Activated CD4-positive, alpha-beta memory T cell treated with anti-CD3 and anti-CD28 coated beads, Interleukin-2, amount 10 ng/mL, durations not matched to agents 7 days and 5 days (primary cell): ENCODE measurements around the gene ARHGEF3. TPM values are rescaled to one million over a fixed set of nuclear protein-coding genes. Genes with fewer than 3 reads are reported as not detected.
"Not testable (repeated sequence)": the region's sequence is repeated elsewhere in the genome, so short reads cannot be mapped to it uniquely, and the experiment has no call there.

Experiments
- CTCF ChIA-PET: fragments of 350-600 bp; sonication (Branson Sonifier 250); formaldehyde crosslinking; loops from one replicate; lab custom pipeline; 2021; ENCODE audit warnings: antibody characterized with exemption, inconsistent platforms; lab: Charles Lee
- POLR2A ChIA-PET: fragments of 350-600 bp; sonication (Branson Sonifier 250); formaldehyde crosslinking; loops from one replicate; lab custom pipeline; 2021; ENCODE audit warnings: antibody characterized with exemption; lab: Charles Lee
- DNase-seq: peaks from one replicate; pipeline ENCODE4 v3.0.0-alpha.2; 2020
- H3K27ac Mint-ChIP-seq: one replicate; pipeline ENCODE4 v1.8.0; 2021; ENCODE audit warnings: mild to moderate bottlenecking, mixed read lengths
- H3K27me3 Mint-ChIP-seq: one replicate; pipeline ENCODE4 v1.8.0; 2021; ENCODE audit warnings: mixed read lengths
- H3K36me3 Mint-ChIP-seq: one replicate; pipeline ENCODE4 v1.8.0; 2021; ENCODE audit warnings: low read depth, mixed read lengths
- H3K4me1 Mint-ChIP-seq: one replicate; pipeline ENCODE4 v1.8.0; 2021; ENCODE audit warnings: mixed read lengths
- H3K4me3 Mint-ChIP-seq: one replicate; pipeline ENCODE4 v1.8.0; 2021; ENCODE audit warnings: mild to moderate bottlenecking, mixed read lengths
- H3K9me3 Mint-ChIP-seq: one replicate; pipeline ENCODE4 v1.8.0; 2021; ENCODE audit warnings: mixed read lengths
- total RNA-seq, 2 experiments: library from RNA; stranded (reverse); gene quantifications; one replicate each; pipeline ENCODE4 v1.2.3, GENCODE V29; 2021

ARHGEF3 gene
- total RNA-seq, 2 experiments from 2014 or later: 71.3 TPM

- POLR2A ChIA-PET: no interaction called here
- peaks cover 5% of the 10 kb centered on the region for H3K4me1 Mint-ChIP-seq
- peaks cover 77% of the 10 kb centered on the region for H3K36me3 Mint-ChIP-seq
- H3K4me3 Mint-ChIP-seq: no peak overlapping the region
- no peaks in the 10 kb centered on the region for H3K9me3 Mint-ChIP-seq
- no peak overlapping the region for H3K27ac Mint-ChIP-seq
- DNase-seq: no peak
- no peaks in the 10 kb centered on the region for H3K27me3 Mint-ChIP-seq
- CTCF ChIA-PET: interaction anchor here (2.5 kb wide), 1 partner anchor 56 kb away, joined by 12 read pairs; no protein-coding TSS in a partner anchor
These were observed 58.9 kb downstream of the ARHGEF3 start for GRCh38 chr3:56742887-56743286.

- ChIA-PET POLR2A (no interaction called here), CTCF (interaction anchor here (1.8 kb wide), 1 partner anchor 60 kb away, joined by 5 read pairs; no protein-coding TSS in a partner anchor)
- Mint-ChIP-seq H3K27me3 (no peaks in the 10 kb centered on the region), H3K4me3 (no peak overlapping the region), H3K9me3 (no peaks in the 10 kb centered on the region), H3K27ac (no peak overlapping the region), H3K36me3 (peaks cover 75% of the 10 kb centered on the region), H3K4me1 (peaks cover 19% of the 10 kb centered on the region)
- no peak for DNase-seq
These were observed 62.7 kb downstream of the ARHGEF3 start for GRCh38 chr3:56739036-56739435.

GRCh38 chr3:56737006-56737405 lies 64.7 kb downstream of the ARHGEF3 start:
- CTCF ChIA-PET: interaction anchor here (1.0 to 1.8 kb wide), 2 partner anchors 11 to 62 kb away, joined by 3 to 5 read pairs; no protein-coding TSS in a partner anchor
- Mint-ChIP-seq H3K4me3 (no peak overlapping the region), H3K36me3 (peaks cover 71% of the 10 kb centered on the region), H3K9me3 (no peaks in the 10 kb centered on the region), H3K27ac (no peak overlapping the region), H3K4me1 (peaks cover 27% of the 10 kb centered on the region), H3K27me3 (no peaks in the 10 kb centered on the region)
- DNase-seq: no peak
- POLR2A ChIA-PET: interaction anchor here (1.0 kb wide), 1 partner anchor 63 kb away, joined by 3 read pairs; no protein-coding TSS in a partner anchor

- no peaks in the 10 kb centered on the region for H3K9me3 Mint-ChIP-seq
- peak overlapping the region; percentile 78 for H3K27ac Mint-ChIP-seq
- CTCF ChIA-PET: interaction anchor here (0.6 to 3.8 kb wide), 2 partner anchors 16 to 67 kb away, joined by 3 to 19 read pairs; no protein-coding TSS in a partner anchor
- no peak overlapping the region for H3K4me3 Mint-ChIP-seq
- no peak for DNase-seq
- no peaks in the 10 kb centered on the region for H3K27me3 Mint-ChIP-seq
- POLR2A ChIA-PET: interaction anchor here (0.7 to 2.5 kb wide), 4 partner anchors 38 to 69 kb away, joined by 3 to 11 read pairs (median 6); partner anchors contain the start of gene ARHGEF3
- peaks cover 88% of the 10 kb centered on the region for H3K36me3 Mint-ChIP-seq
- peaks cover 36% of the 10 kb centered on the region for H3K4me1 Mint-ChIP-seq
These were observed 69.6 kb downstream of the ARHGEF3 start for GRCh38 chr3:56732109-56732508.

DNA sequence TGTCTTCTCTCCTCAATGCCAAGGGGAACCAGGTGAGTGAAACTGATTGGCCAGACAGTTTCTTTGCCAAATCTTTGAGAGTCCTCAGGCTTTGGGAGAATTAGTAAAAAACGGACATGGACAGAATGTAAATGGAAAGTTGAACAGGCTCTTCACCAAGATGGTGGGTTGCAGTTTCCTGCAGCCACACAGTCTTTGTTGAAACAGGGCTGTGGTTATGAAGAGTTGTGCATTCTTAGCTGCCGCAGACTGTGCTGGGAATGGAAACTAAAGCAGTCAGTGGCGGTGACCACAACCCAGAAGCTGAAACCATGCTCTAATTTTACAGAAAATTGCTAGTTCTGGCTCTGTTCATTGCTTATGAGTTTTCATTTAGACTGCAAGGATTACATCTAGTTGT lies 76.6 kb downstream of the ARHGEF3 start:
- peak; percentile 82 for DNase-seq
- Mint-ChIP-seq H3K27me3 (no peaks in the 10 kb centered on the region), H3K9me3 (no peaks in the 10 kb centered on the region), H3K36me3 (peaks cover 78% of the 10 kb centered on the region), H3K4me3 (peak overlapping the region; percentile 49), H3K4me1 (peaks cover 34% of the 10 kb centered on the region), H3K27ac (peak overlapping the region; percentile 83)
- POLR2A ChIA-PET: interaction anchor here (0.6 to 2.9 kb wide), 16 partner anchors 11 to 197 kb away, joined by 3 to 38 read pairs (median 5); partner anchors contain the start of genes ARHGEF3 and TASOR
- CTCF ChIA-PET: interaction anchor here (0.9 to 2.7 kb wide), 10 partner anchors 11 to 270 kb away, joined by 3 to 48 read pairs (median 5); partner anchors contain the start of gene ARHGEF3

DNA sequence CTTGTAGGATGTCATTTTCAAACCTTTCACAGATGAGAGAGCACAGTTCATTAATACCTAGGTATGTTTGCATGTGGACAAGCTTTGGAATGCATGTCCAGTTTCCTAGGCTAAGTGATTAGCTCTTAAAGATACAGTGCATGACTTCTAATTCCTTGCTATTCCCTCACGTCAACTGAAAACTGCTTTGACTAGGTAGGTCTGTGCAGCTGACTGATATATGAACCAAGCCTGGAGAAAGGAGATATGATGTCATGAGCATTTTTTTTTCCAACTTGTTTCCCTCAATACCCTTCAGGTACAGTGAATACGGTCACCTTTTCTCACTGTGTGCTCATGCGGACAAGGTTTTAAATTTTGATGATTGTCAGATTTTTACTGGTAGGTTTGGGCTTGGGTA lies 77.1 kb downstream of the ARHGEF3 start:
- Mint-ChIP-seq H3K4me1 (peaks cover 34% of the 10 kb centered on the region), H3K4me3 (peak overlapping the region; percentile 21), H3K36me3 (peaks cover 78% of the 10 kb centered on the region), H3K9me3 (peaks cover 4% of the 10 kb centered on the region), H3K27me3 (no peaks in the 10 kb centered on the region), H3K27ac (peak overlapping the region; percentile 83)
- ChIA-PET POLR2A (interaction anchor here (0.7 to 2.9 kb wide), 14 partner anchors 11 to 197 kb away, joined by 3 to 38 read pairs (median 5); partner anchors contain the start of genes ARHGEF3 and TASOR), CTCF (interaction anchor here (0.9 to 2.7 kb wide), 9 partner anchors 11 to 271 kb away, joined by 3 to 48 read pairs (median 5); partner anchors contain the start of gene ARHGEF3)
- DNase-seq: no peak

DNA sequence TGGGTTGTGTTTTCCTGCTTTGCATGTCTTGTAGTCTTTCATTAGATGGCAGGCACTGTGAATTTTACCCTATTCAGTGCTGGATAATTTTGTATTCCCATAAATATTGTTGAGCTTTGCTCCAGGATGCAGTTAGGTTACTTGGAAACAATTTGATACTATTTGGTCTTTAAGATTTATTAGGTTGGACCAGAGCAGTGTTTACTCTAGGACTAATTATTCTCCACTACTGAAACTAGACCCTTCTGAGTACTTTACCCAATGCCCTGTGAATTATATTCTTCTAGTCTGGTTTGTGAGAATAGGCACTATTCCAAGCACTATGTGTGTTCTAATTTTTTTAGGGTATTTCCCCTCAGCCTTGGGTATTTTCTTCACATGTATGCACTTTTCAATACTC lies 80.9 kb downstream of the ARHGEF3 start:
- Mint-ChIP-seq H3K27ac (no peak overlapping the region), H3K4me1 (peaks cover 30% of the 10 kb centered on the region), H3K36me3 (peaks cover 49% of the 10 kb centered on the region), H3K27me3 (no peaks in the 10 kb centered on the region), H3K4me3 (no peak overlapping the region), H3K9me3 (peaks cover 4% of the 10 kb centered on the region)
- ChIA-PET CTCF (no interaction called here), POLR2A (interaction anchor here (0.7 to 2.2 kb wide), 2 partner anchors 64 to 77 kb away, joined by 3 to 7 read pairs; no protein-coding TSS in a partner anchor)
- DNase-seq: no peak

DNA sequence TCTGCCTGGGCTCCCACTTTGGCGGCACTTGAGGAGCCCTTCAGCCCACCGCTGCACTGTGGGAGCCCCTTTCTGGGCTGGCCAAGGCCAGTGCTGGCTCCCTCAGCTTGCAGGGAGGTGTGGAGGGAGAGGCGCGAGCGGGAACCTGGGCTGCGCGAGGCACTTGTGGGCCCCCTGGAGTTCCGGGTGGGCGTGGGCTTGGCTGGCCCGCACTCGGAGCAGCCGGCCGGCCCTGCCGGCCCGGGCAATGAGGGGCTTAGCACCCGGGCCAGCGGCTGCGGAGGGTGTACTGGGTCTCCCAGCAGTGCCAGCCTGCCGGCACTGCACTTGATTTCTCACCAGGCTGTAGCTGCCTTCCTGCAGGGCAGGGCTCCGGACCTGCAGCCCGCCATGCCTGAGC lies 82.9 kb downstream of the ARHGEF3 start:
- H3K27me3 Mint-ChIP-seq, H3K9me3 Mint-ChIP-seq, DNase-seq, H3K27ac Mint-ChIP-seq, H3K4me3 Mint-ChIP-seq: not testable (repeated sequence)
- peaks cover 33% of the 10 kb centered on the region for H3K36me3 Mint-ChIP-seq
- CTCF ChIA-PET: interaction anchor here (1.6 to 2.8 kb wide), 2 partner anchors 79 to 81 kb away, joined by 3 to 11 read pairs; no protein-coding TSS in a partner anchor
- H3K4me1 Mint-ChIP-seq: peaks cover 14% of the 10 kb centered on the region
- POLR2A ChIA-PET: interaction anchor here (0.9 kb wide), 1 partner anchor 14 kb away, joined by 3 read pairs; no protein-coding TSS in a partner anchor

DNA sequence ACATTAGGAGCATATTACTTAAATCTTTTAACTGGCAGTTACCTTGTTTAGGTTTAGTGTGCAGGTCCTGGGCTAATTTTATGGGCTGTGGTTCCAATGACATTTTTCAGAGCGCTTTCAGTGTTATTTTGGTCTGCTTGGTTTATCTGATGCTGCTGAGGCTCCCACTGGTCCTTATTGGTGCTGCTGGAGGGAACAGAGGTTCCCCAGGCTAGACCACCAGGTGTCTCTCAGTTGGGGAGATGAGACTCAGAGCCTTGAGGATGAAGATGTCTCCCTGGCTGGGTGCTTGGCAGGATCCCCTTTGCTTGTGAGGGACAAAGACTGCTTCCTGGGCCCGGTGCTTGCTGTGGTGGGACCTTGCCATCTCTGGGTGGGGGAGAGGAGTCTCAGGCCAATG lies 90.4 kb downstream of the ARHGEF3 start:
- H3K27ac Mint-ChIP-seq: no peak overlapping the region
- H3K27me3 Mint-ChIP-seq: no peaks in the 10 kb centered on the region
- H3K4me3 Mint-ChIP-seq: no peak overlapping the region

GRCh38 chr3:56707412-56707811 lies 94.3 kb downstream of the ARHGEF3 start:
- peak; percentile 32 for DNase-seq
- H3K4me3 Mint-ChIP-seq: not testable (repeated sequence)

More for the DNA sequence above, 90.4 kb downstream of the ARHGEF3 start:
- Mint-ChIP-seq H3K4me1 (no peaks in the 10 kb centered on the region), H3K36me3 (no peaks in the 10 kb centered on the region), H3K9me3 (peaks cover 3% of the 10 kb centered on the region)
- DNase-seq: no peak
- ChIA-PET CTCF (interaction anchor here (1.2 kb wide), 1 partner anchor 88 kb away, joined by 5 read pairs; no protein-coding TSS in a partner anchor), POLR2A (interaction anchor here (1.3 kb wide), 1 partner anchor 87 kb away, joined by 3 read pairs; no protein-coding TSS in a partner anchor)

GRCh38 chr3:56706629-56707028 lies 95.1 kb downstream of the ARHGEF3 start:
- POLR2A ChIA-PET: interaction anchor here (6.6 kb wide), 1 partner anchor 94 kb away, joined by 56 read pairs; the partner anchor contains the start of gene ARHGEF3
- Mint-ChIP-seq H3K4me3 (no peak overlapping the region), H3K27ac (no peak overlapping the region), H3K9me3 (no peaks in the 10 kb centered on the region), H3K4me1 (peaks cover 15% of the 10 kb centered on the region), H3K36me3 (no peaks in the 10 kb centered on the region), H3K27me3 (no peaks in the 10 kb centered on the region)
- CTCF ChIA-PET: interaction anchor here (7.4 to 7.6 kb wide), 2 partner anchors 93 to 282 kb away, joined by 182 to 247 read pairs; partner anchors contain the start of gene ARHGEF3
- DNase-seq: no peak

More at GRCh38 chr3:56707412-56707811, 94.3 kb downstream of the ARHGEF3 start:
- ChIA-PET POLR2A (interaction anchor here (1.0 to 1.7 kb wide), 2 partner anchors 91 to 94 kb away, joined by 5 read pairs; partner anchors contain the start of gene ARHGEF3), CTCF (interaction anchor here (0.7 to 3.1 kb wide), 13 partner anchors 26 to 464 kb away, joined by 3 to 54 read pairs (median 3); partner anchors contain the start of gene ARHGEF3)
- H3K9me3 Mint-ChIP-seq, H3K27me3 Mint-ChIP-seq, H3K36me3 Mint-ChIP-seq, H3K27ac Mint-ChIP-seq: not testable (repeated sequence)
- peaks cover 15% of the 10 kb centered on the region for H3K4me1 Mint-ChIP-seq

DNA sequence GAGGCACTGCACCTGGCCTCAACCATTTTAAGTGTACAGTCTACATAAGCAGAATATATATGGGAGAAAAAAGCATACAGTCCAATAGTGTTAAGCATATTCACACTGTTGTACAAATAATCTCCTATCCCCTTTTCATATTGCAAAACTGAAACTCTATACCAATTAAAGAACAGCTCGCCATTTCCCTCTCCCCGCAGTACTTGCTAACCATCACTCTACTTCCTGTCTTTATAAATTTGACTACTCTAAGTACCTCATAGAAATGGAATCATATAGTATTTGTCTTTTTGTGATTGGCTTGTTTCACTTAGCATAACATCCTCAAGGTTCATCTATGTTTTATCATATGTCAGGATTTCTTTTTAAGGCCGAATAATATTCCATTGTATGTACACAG lies 97.0 kb downstream of the ARHGEF3 start:
- Mint-ChIP-seq H3K27ac (peak overlapping the region; percentile 2), H3K27me3 (peaks cover 2% of the 10 kb centered on the region), H3K4me1 (peaks cover 18% of the 10 kb centered on the region), H3K4me3 (no peak overlapping the region), H3K36me3 (no peaks in the 10 kb centered on the region), H3K9me3 (no peaks in the 10 kb centered on the region)
- CTCF ChIA-PET: interaction anchor here (0.6 to 7.6 kb wide), 15 partner anchors 10 to 284 kb away, joined by 3 to 247 read pairs (median 4); partner anchors contain the start of gene ARHGEF3
- POLR2A ChIA-PET: interaction anchor here (0.8 to 6.6 kb wide), 7 partner anchors 15 to 283 kb away, joined by 3 to 56 read pairs (median 4); partner anchors contain the start of genes ARHGEF3 and TASOR
- DNase-seq: no peak
